K562 (cell line): ENCODE data around the gene PDHX. TPM values are rescaled to one million over a fixed set of nuclear protein-coding genes. Genes with fewer than 3 reads are reported as not detected.

Experiments used
- BRF2 ChIP-seq: IDR thresholded peaks from 3 replicates; pipeline ENCODE4 v1.6.1; 2011; ENCODE audit warnings: borderline replicate concordance, mild to moderate bottlenecking; ENCODE audit not compliant: insufficient read length, insufficient read depth
- CBX5 ChIP-seq: IDR thresholded peaks from 2 replicates; pipeline ENCODE4 v1.6.1; 2014; ENCODE audit warnings: low read depth, borderline replicate concordance
- CCNT2 ChIP-seq: IDR thresholded peaks from 2 replicates; pipeline ENCODE4 v1.6.1; 2011; ENCODE audit warnings: borderline replicate concordance, low read depth, mild to moderate bottlenecking, moderate library complexity, mixed read lengths, low read length; ENCODE audit not compliant: insufficient read length; ENCODE audit errors: extremely low read depth
- CREBBP ChIP-seq: IDR thresholded peaks from one replicate; pipeline ENCODE4 v1.6.1; 2012; ENCODE audit warnings: low read depth, mild to moderate bottlenecking, control low read depth, inconsistent platforms, low read length
- DEAF1 ChIP-seq: fragments of 450-650 bp; formaldehyde crosslinking; IDR thresholded peaks from 2 replicates; pipeline ENCODE4 v1.4.0; 2020; ENCODE audit warnings: mild to moderate bottlenecking, moderate library complexity
- ELF2 ChIP-seq: fragments of 250-450 bp; sonication (Bioruptor Pico); IDR thresholded peaks from 2 replicates; pipeline ENCODE4 v1.5.0; 2021; ENCODE audit warnings: mild to moderate bottlenecking
- FOXA1 ChIP-seq: fragments of 450-650 bp; IDR thresholded peaks from 2 replicates; pipeline ENCODE4 v1.6.1; 2016; ENCODE audit warnings: mild to moderate bottlenecking, borderline replicate concordance
- FOXM1 ChIP-seq, 2 experiments: fragments of 450-650 bp in 1 of 2; sonication (generic) in 1 of 2; formaldehyde crosslinking in 1 of 2; IDR thresholded peaks; 2 replicates each; pipeline versions ENCODE4 v1.6.1 to v1.9.0; 2017 to 2022; ENCODE audit warnings: low read depth in 2 of 2, mild to moderate bottlenecking in 2 of 2, missing genetic modification reagents in 1 of 2, moderate library complexity in 1 of 2
- HDAC3 ChIP-seq: fragments of 450-650 bp; IDR thresholded peaks from 2 replicates; pipeline ENCODE4 v1.6.1; 2018; ENCODE audit warnings: borderline replicate concordance, mild to moderate bottlenecking, moderate library complexity; ENCODE audit not compliant: partially characterized antibody
- IRF2 ChIP-seq: sonication (generic); formaldehyde crosslinking; IDR thresholded peaks from 2 replicates; pipeline ENCODE4 v1.8.1; 2022; ENCODE audit warnings: mild to moderate bottlenecking, missing genetic modification reagents
- KAT8 ChIP-seq: fragments of 450-650 bp; IDR thresholded peaks from 2 replicates; pipeline ENCODE4 v1.6.1; 2016; ENCODE audit warnings: low read depth, mild to moderate bottlenecking
- MED1 ChIP-seq: sonication (generic); formaldehyde crosslinking; IDR thresholded peaks from 2 replicates; pipeline ENCODE4 v1.8.1; 2023; ENCODE audit warnings: missing genetic modification reagents, borderline replicate concordance
- NCOA4 ChIP-seq: fragments of 450-650 bp; IDR thresholded peaks from 2 replicates; pipeline ENCODE4 v1.6.1; 2018; ENCODE audit warnings: mild to moderate bottlenecking; ENCODE audit not compliant: partially characterized antibody
- NUFIP1 ChIP-seq: fragments of 450-650 bp; IDR thresholded peaks from 2 replicates; pipeline ENCODE4 v1.6.1; 2018; ENCODE audit not compliant: partially characterized antibody
- RCOR1 ChIP-seq, 2 experiments: IDR thresholded peaks; 2 replicates each; pipeline ENCODE4 v1.6.1; 2012; ENCODE audit warnings: low read depth in 2 of 2, low read length in 2 of 2, borderline replicate concordance in 1 of 2, improper control_type of control experiment in 1 of 2
- SIRT6 ChIP-seq: IDR thresholded peaks from one replicate; pipeline ENCODE4 v1.6.1; 2012; ENCODE audit warnings: low read depth, mild to moderate bottlenecking, control low read depth, inconsistent platforms, low read length, moderate library complexity
- SMARCC2 ChIP-seq: fragments of 450-650 bp; IDR thresholded peaks from 2 replicates; pipeline ENCODE4 v1.6.1; 2017; ENCODE audit warnings: antibody characterized with exemption, moderate library complexity, mild to moderate bottlenecking, low read depth
- TAF1 ChIP-seq: IDR thresholded peaks from 2 replicates; pipeline ENCODE4 v1.6.1; 2011; ENCODE audit warnings: mild to moderate bottlenecking, low read length, moderate library complexity; ENCODE audit not compliant: insufficient read depth, control insufficient read depth, severe bottlenecking; ENCODE audit errors: extremely low read depth
- ZBTB2 ChIP-seq: fragments of 450-650 bp; IDR thresholded peaks from 2 replicates; pipeline ENCODE4 v1.6.1; 2016; ENCODE audit warnings: antibody characterized with exemption
- ZFX ChIP-seq: sonication (generic); formaldehyde crosslinking; IDR thresholded peaks from 2 replicates; pipeline ENCODE4 v1.8.0; 2022; ENCODE audit warnings: mild to moderate bottlenecking, missing genetic modification reagents, moderate library complexity
- ZKSCAN3 ChIP-seq: fragments of 250-450 bp; sonication (Bioruptor Pico); IDR thresholded peaks from 2 replicates; pipeline ENCODE4 v1.4.0; 2020
- ZNF212 ChIP-seq: fragments of 450-650 bp; formaldehyde crosslinking; IDR thresholded peaks from 2 replicates; pipeline ENCODE4 v1.4.0; 2020; ENCODE audit warnings: mild to moderate bottlenecking
- ZNF23 ChIP-seq: fragments of 250-450 bp; sonication (Bioruptor Pico); IDR thresholded peaks from 2 replicates; pipeline ENCODE4 v1.4.0; 2020; ENCODE audit warnings: mild to moderate bottlenecking
- ZNF253 ChIP-seq: fragments of 250-450 bp; sonication (Bioruptor Pico); conservative IDR thresholded peaks from 2 replicates; pipeline ENCODE4 v1.6.1; 2021; ENCODE audit warnings: mild to moderate bottlenecking
- ZNF583 ChIP-seq: fragments of 250-450 bp; sonication (Bioruptor Pico); IDR thresholded peaks from 2 replicates; pipeline ENCODE4 v1.4.0; 2020
- ZNF644 ChIP-seq: fragments of 200-800 bp; sonication (Bioruptor generic); IDR thresholded peaks from 2 replicates; pipeline ENCODE4 v1.6.1; 2016; ENCODE audit warnings: low read depth, missing genetic modification characterization, missing compliant biosample characterization
- polyA plus RNA-seq, 8 experiments: library from polyadenylated mRNA; depleted of rRNA in 4 of 8; stranded (reverse) in 5 of 8; unstranded in 3 of 8; fragments of >200 nt; fragmentation: Nextera tagmentation in 2 of 8; fragmentation: Illumina TruSeq in 1 of 8; extraction: Ambion mirVana in 2 of 8; extraction: Trizol in 1 of 8; gene quantifications; 2 replicates each; pipeline versions ENCODE4 v1.2.1 to v1.2.3, GENCODE V29; 2011 to 2014; ENCODE audit warnings: inconsistent platforms in 1 of 8, missing spikeins in 1 of 8
- total RNA-seq, 7 experiments: library from RNA; depleted of rRNA in 6 of 7; stranded (reverse); fragments of >200 nt in 6 of 7; fragmentation: Illumina TruSeq in 2 of 7; extraction: Trizol in 2 of 7; gene quantifications; 2 replicates each; pipeline versions ENCODE4 v1.2.1 to v1.2.3, GENCODE V29; 2011 to 2021; ENCODE audit warnings: low replicate concordance in 1 of 7

Gene PDHX
- total and polyA plus RNA-seq, 9 of the 15 experiments (the other 6 are each of a cell fraction or from before 2014, with no cell fraction given), result 20.8 to 43.5 (median 31.2) TPM

GRCh38 chr11:35040221-35040942 is 124.0 kb downstream of the PDHX start (continued):
- TF ChIP-seq BRF2, result no peak
- no peak for TF ChIP-seq FOXM1 (IDR thresholded peaks at IDR 0.05; ENCODE audit: low read depth)
- no peak for TF ChIP-seq FOXM1 (CRISPR knock-in tag; IDR thresholded peaks at IDR 0.05; ENCODE audit: low read depth)
- no peak; the same call in 1 of the 2 replicates for TF ChIP-seq ZBTB2
- TF ChIP-seq CBX5, result no peak
- no peak for TF ChIP-seq CREBBP
- TF ChIP-seq MED1, result no peak
- no peak for TF ChIP-seq FOXA1
- TF ChIP-seq ZNF583 (CRISPR knock-in tag), result no peak
- TF ChIP-seq SMARCC2, result 0 out of 2 replicates have a peak, but pooled peaks have one; percentile 55
- TF ChIP-seq DEAF1, result no peak
- TF ChIP-seq RCOR1 (IDR thresholded peaks at IDR 0.05; ENCODE audit: borderline replicate concordance in 1 of 2, low read depth in 2 of 2, low read length in 2 of 2), result peak in 1 of 2 experiments; percentile 30; a peak in 1 of 4 replicates
- TF ChIP-seq ZNF212, result no peak
- no peak for TF ChIP-seq KAT8
- TF ChIP-seq IRF2 (CRISPR knock-in tag), result no peak
- no peak for TF ChIP-seq ZNF253 (CRISPR knock-in tag)
- no peak for TF ChIP-seq ZKSCAN3 (CRISPR knock-in tag)
- no peak for TF ChIP-seq ELF2 (CRISPR knock-in tag)
- TF ChIP-seq TAF1, result no peak
- no peak for TF ChIP-seq ZFX (CRISPR knock-in tag)
- TF ChIP-seq NUFIP1, result no peak
- TF ChIP-seq ZNF644, result no peak
- no peak for TF ChIP-seq ZNF23 (CRISPR knock-in tag)
- TF ChIP-seq NCOA4, result peak; percentile 54
- no peak for TF ChIP-seq HDAC3
- no peak for TF ChIP-seq CCNT2
- no peak for TF ChIP-seq SIRT6
